ENCODE data around the gene DDX39B.
"Not testable (repeated sequence)": the region's sequence is repeated elsewhere in the genome, so short reads cannot be mapped to it uniquely, and the experiment has no call there.

The DDX39B gene

GRCh38 chr6:31541658-31542521 is at the start of gene DDX39B:
TSS of gene DDX39B (minus strand) at chr6:31542003. CDS start at chr6:31540532, 1,471 bp downstream.
- Histone ChIP-seq H3K27ac (peak within 1 kb of the TSS; percentile 99), H3K36me3 (peaks cover 56% of the 10 kb centered on the region), H3K9me3 (ENCODE audit: severe bottlenecking) (no peaks in the 10 kb centered on the region), H3K4me3 (ENCODE audit: low read depth, low read length) (peak within 1 kb of the TSS; percentile 93), H3K27me3 (ENCODE audit: insufficient read depth, low read depth, severe bottlenecking) (no peaks in the 10 kb centered on the region)
- DNase-seq, result peak; percentile 100
- no peak for TF ChIP-seq CTCF (IDR thresholded peaks at IDR 0.05; ENCODE audit: low read depth, low read length)

GRCh38 chr6:31590691-31591090 is 48.9 kb upstream of the DDX39B start:
- not testable (repeated sequence) for H3K36me3 ChIP-seq; H3K9me3 ChIP-seq (ENCODE audit: severe bottlenecking); H3K4me3 ChIP-seq (ENCODE audit: low read depth, low read length); H3K27me3 ChIP-seq (ENCODE audit: insufficient read depth, low read depth, severe bottlenecking); H3K27ac ChIP-seq; DNase-seq

GRCh38 chr6:31588871-31589650 is 47.3 kb upstream of the DDX39B start:
- DNase-seq, result peak; percentile 48
- H3K9me3 ChIP-seq (ENCODE audit: severe bottlenecking), result peaks cover 2% of the 10 kb centered on the region
- H3K4me3 ChIP-seq (ENCODE audit: low read depth, low read length), result no peak overlapping the region
- no peak for TF ChIP-seq CTCF (IDR thresholded peaks at IDR 0.05; ENCODE audit: low read depth, low read length)
- no peaks in the 10 kb centered on the region for H3K36me3 ChIP-seq
- no peak overlapping the region for H3K27ac ChIP-seq
- no peaks in the 10 kb centered on the region for H3K27me3 ChIP-seq (ENCODE audit: insufficient read depth, low read depth, severe bottlenecking)

- Histone ChIP-seq H3K9me3 (ENCODE audit: severe bottlenecking) (no peaks in the 10 kb centered on the region), H3K27ac (no peak overlapping the region), H3K27me3 (ENCODE audit: insufficient read depth, low read depth, severe bottlenecking) (no peaks in the 10 kb centered on the region), H3K4me3 (ENCODE audit: low read depth, low read length) (no peak overlapping the region), H3K36me3 (no peaks in the 10 kb centered on the region)
- no peak for DNase-seq
- TF ChIP-seq CTCF (IDR thresholded peaks at IDR 0.05; ENCODE audit: low read depth, low read length), result no peak
Measured at GRCh38 chr6:31587791-31588777, 46.3 kb upstream of the DDX39B start.

DNA sequence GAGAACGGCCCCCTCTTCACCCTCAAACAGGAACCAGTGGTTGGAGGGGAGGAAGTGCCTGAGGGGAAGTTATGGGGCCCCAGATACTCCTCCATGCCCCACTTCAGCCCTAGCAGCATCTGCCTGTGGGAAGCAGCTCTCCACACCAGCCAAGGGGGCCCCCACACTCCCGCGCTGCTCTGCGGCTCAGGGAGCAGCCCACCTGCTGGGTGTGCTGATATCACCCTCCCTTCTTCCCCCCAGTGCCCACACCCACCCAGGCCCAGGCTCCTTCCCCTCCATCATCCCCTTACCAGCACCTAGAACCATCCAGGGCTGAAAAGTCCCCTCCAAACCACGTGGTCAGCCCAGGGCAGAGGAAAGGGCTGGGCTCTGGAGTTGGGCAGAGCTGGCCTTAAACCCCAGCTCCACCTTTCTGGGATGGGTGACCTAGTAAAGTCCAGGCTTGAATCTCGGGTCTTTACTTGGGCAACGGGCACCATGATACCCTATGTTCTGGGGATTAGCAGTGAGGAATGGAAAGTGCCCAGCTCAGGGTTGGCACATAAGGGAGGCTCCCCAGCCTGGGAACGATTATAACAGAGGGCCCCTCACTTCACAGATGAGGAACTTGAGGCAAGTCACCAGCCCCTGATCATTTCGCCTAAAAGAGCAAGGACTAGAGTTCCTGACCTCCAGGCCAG is 44.9 kb upstream of the DDX39B start:
- H3K9me3 ChIP-seq (ENCODE audit: severe bottlenecking), result no peaks in the 10 kb centered on the region
- TF ChIP-seq CTCF (IDR thresholded peaks at IDR 0.05; ENCODE audit: low read depth, low read length), result no peak
- H3K36me3 ChIP-seq, result no peaks in the 10 kb centered on the region
- no peak overlapping the region for H3K27ac ChIP-seq
- H3K4me3 ChIP-seq (ENCODE audit: low read depth, low read length), result no peak overlapping the region
- no peak for DNase-seq
- no peaks in the 10 kb centered on the region for H3K27me3 ChIP-seq (ENCODE audit: insufficient read depth, low read depth, severe bottlenecking)

Data from WERI-Rb-1 (cell line).